ENCODE data around the gene TBC1D24.
"Not testable (repeated sequence)": the region's sequence is repeated elsewhere in the genome, so short reads cannot be mapped to it uniquely, and the experiment has no call there.

TBC1D24 gene

GRCh38 chr16:2474877-2475412 is at the start of gene TBC1D24:
TSS of gene TBC1D24 (plus strand) at chr16:2475127. CDS start at chr16:2496149, 21,022 bp downstream.
- peak; percentile 87 for DNase-seq (ENCODE audit: low spot score)

- DNase-seq (ENCODE audit: low spot score) = no peak
These were observed 49.0 kb upstream of the TBC1D24 start for GRCh38 chr16:2425825-2426430.

GRCh38 chr16:2426941-2427361 is 48.0 kb upstream of the TBC1D24 start:
- DNase-seq (ENCODE audit: low spot score) = no peak

DNA sequence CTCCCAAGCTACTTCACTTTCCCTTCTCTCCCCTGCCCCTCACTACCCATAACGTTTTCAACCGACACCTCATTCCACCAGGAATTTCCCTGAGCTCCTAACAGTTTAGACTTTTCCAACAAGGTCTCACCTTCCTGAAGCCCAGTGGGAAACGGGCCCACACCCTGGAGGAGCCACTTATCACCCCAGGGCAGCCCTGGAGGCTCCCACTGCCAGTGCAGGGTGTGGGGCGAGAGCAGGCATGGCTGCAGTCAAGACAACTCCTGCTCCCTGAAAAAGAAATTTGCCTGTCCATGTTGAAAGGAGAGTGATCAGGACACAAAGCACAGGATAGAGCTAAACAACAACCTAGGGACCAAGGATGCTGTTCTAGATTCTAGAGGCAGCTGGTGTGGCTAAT is 47.4 kb upstream of the TBC1D24 start:
- no peak for DNase-seq (ENCODE audit: low spot score)

DNA sequence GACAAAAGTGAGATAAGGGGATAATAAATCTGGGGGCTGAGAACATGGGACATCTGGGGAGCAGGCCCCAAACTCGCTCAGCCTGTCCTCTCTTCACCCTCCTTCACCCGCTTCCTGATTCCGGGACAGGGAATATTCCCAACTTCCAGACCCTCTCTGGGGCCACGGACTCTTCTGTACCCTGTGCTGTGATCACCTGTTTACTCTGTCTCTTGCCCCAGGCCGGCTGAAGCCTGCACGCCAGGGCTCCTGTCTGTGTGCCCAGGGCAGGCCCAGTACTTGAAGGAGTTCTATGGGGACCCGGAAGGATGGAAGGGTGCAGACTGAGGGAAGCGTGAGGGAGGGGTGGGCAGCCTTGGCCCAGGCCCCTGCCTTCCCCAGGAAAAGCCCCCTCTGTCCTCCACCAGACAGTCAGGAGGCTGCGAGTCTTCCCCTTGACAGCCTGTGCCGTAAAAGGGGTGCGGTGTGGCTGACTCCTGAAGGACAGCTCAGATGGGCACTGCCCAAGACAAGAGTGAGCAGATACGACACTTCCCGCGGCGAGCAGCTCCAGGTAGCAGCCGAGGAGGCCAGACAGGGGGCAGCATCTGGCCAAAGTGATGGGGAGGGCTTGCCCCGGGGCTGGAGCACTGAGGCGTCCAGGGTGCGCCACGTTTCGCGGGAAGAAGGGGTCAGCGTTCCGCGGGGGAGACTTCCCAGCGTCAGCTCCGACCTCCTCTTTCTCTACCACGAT is 46.7 kb upstream of the TBC1D24 start:
- no peak for DNase-seq (ENCODE audit: low spot score)

DNA sequence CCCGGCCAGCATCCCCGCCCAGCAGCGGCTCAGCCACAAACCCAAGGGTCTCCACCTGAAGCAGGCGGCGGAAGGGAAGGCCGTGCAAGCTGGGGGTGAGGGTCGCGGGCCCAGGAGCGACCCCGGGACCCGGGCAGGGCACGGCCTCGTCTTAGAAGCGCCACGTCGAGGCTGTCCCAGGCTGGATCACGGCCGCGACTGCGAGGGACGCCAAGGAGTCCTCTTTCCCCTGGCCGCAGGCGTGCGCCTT is 46.2 kb upstream of the TBC1D24 start:
- DNase-seq (ENCODE audit: low spot score) = no peak

DNA sequence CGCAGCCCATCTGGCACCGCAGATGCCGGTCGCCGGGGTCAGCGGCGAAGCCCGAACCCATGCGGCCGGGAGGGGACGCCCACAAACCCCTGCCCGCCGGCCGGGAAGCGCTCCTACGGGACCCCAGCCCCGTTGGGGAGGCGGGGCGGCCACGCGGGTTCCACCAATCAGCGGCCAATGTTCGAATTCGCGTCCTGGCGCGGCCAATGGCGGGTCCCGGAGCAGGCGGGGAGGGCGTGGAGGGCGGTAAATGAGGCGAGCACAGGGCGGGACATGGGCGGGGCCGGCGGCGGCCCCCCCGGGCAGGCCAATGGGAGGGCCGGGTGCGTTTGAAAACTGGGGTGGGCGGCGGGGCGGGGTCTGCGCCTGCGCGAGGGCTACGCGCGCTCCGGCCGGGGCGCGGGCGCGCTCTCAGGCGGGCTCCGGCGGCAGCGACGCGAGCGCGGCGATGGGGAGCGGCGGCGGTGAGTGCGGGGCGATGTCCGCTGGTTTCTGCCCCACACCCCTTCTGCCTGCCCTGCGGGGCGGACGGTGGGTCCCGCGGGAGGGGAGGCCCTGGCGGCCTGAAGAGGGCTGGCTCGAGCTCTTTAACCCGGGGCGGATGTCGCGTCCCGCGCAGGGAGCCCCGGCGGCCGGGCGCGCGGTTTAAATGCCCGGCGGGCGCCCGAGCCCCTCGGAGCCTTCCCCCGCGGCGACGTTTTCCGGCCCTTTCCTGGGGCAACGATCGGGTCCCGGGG is 45.7 kb upstream of the TBC1D24 start, which contains the start of gene CCNF:
CCNF (plus strand) TSS at position 414 of the 737 bp plus-strand sequence; CDS start at position 449, 35 bp downstream.
- peak; percentile 96 for DNase-seq (ENCODE audit: low spot score)

GRCh38 chr16:2429771-2430663 is 44.9 kb upstream of the TBC1D24 start:
- no peak for DNase-seq (ENCODE audit: low spot score)

- DNase-seq (ENCODE audit: low spot score) = no peak
These were observed 42.6 kb upstream of the TBC1D24 start for GRCh38 chr16:2432286-2432685.

GRCh38 chr16:2432801-2433505 is 42.0 kb upstream of the TBC1D24 start:
- no peak for DNase-seq (ENCODE audit: low spot score)

- DNase-seq (ENCODE audit: low spot score) = not testable (repeated sequence)
These were observed 39.7 kb upstream of the TBC1D24 start for GRCh38 chr16:2435236-2435635.

DNA sequence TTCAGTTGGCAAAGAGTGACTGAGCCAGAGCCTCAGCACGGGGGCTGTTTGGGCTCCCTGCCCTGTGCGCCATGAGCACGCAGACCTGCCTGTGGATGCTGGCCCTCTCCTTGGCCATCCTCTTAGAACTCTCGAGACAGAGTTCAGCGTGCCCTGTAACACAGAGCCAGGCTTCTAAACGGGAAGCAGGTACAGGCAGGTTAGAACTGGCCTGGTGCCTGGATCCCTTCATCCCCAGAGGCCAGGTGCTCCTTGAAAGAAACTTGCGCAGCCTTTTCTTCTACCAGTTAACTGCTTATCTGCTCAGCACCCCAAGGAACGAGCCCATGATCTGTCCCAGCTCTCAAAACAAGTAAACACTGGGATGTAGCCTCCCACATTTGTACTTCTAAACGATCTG is 38.8 kb upstream of the TBC1D24 start:
- DNase-seq (ENCODE audit: low spot score) = no peak

GRCh38 chr16:2437032-2437790 is 37.7 kb upstream of the TBC1D24 start:
- DNase-seq (ENCODE audit: low spot score) = no peak

- no peak for DNase-seq (ENCODE audit: low spot score)
These were observed 36.8 kb upstream of the TBC1D24 start for GRCh38 chr16:2438121-2438520.

DNA sequence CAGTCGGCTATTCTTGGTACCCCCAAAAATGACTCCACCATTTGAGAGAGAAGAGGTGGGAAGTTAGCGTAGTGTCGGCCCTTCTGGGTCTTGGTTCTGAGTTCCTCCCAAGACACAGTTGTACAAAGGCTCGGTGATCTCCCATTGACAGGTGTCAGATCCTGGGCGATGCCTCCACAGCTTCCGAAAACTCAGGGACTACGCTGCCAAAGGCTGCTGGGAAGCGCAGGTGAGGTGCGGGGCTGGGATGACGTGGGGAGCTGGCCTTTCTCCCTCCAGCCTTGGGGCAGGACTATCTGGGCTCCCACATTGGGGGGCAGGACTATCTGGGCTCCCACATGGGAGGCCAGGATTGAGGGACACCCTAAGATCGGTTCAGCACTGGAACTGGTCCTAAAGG is 35.3 kb upstream of the TBC1D24 start:
- no peak for DNase-seq (ENCODE audit: low spot score)

GRCh38 chr16:2441143-2441804 is 33.7 kb upstream of the TBC1D24 start:
- not testable (repeated sequence) for DNase-seq (ENCODE audit: low spot score)

DNA sequence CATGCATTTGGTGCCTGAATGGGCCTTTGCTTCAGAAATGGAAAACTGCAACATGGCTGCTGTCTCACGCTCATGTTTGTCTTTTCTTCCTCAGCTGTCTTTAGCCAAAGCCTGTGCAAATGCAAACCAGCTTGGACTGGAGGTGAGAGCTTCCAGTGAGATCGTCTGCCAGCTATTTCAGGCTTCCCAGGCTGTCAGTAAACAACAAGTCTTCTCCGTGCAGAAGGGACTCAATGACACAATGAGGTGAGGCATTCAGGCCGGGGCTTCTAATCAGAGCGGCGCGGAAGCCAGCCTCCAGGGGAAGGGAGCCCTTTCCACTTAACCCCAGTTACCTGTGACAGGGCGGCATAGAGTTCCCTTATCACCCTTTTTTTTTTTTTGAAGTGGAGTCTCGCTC is 31.4 kb upstream of the TBC1D24 start:
- DNase-seq (ENCODE audit: low spot score) = no peak

GRCh38 chr16:2447920-2448583 is 26.9 kb upstream of the TBC1D24 start:
- DNase-seq (ENCODE audit: low spot score) = no peak

- DNase-seq (ENCODE audit: low spot score) = no peak
These were observed 25.8 kb upstream of the TBC1D24 start for GRCh38 chr16:2449118-2449517.

Measured in putamen (tissue), 1 donor.